Activated CD8-positive, alpha-beta T cell treated with anti-CD3 and anti-CD28 coated beads for 36 hours (primary cell): Measurements from ENCODE around the gene CACNA1C. TPM values are rescaled to one million over a fixed set of nuclear protein-coding genes. Genes with fewer than 3 reads are reported as not detected.

Experiments
- ATAC-seq: fragments of 200-7000 bp; cut with Tn5 transposase; one replicate; pipeline ENCODE4 v1.10.0; 2021; ENCODE audit warnings: mild to moderate bottlenecking, moderate library complexity
- CTCF ChIA-PET: fragments of 350-600 bp; sonication (Branson Sonifier 250); formaldehyde crosslinking; loops from one replicate; lab custom pipeline; 2021; ENCODE audit warnings: antibody characterized with exemption; lab: Charles Lee
- POLR2A ChIA-PET: fragments of 350-600 bp; sonication (Branson Sonifier 250); formaldehyde crosslinking; loops from one replicate; lab custom pipeline; 2021; ENCODE audit warnings: antibody characterized with exemption; lab: Charles Lee
- DNase-seq: peaks from one replicate; pipeline ENCODE4 v3.0.0-alpha.2; 2020
- H3K27ac Mint-ChIP-seq: one replicate; pipeline ENCODE4 v1.8.0; 2021; ENCODE audit warnings: mild to moderate bottlenecking, mixed read lengths
- H3K27me3 Mint-ChIP-seq: one replicate; pipeline ENCODE4 v1.8.0; 2021; ENCODE audit warnings: mixed read lengths
- H3K36me3 Mint-ChIP-seq: one replicate; pipeline ENCODE4 v1.8.0; 2021; ENCODE audit warnings: low read depth, mixed read lengths
- H3K4me1 Mint-ChIP-seq: one replicate; pipeline ENCODE4 v1.8.0; 2021; ENCODE audit warnings: low read depth, mixed read lengths
- H3K4me3 Mint-ChIP-seq: one replicate; pipeline ENCODE4 v1.8.0; 2021; ENCODE audit warnings: mild to moderate bottlenecking, moderate library complexity, mixed read lengths
- H3K9me3 Mint-ChIP-seq: one replicate; pipeline ENCODE4 v1.8.0; 2021; ENCODE audit warnings: mixed read lengths
- CTCF ChIP-seq: fragments of 200-600 bp; IDR thresholded peaks from one replicate; pipeline ENCODE4 v1.8.0; 2022; ENCODE audit warnings: antibody characterized with exemption, mild to moderate bottlenecking
- intact Hi-C: fragments of 100-400 bp; cut with micrococcal nuclease; formaldehyde crosslinking; loops from one replicate; pipeline ENCODE4 v1.10.0; 2022
- total RNA-seq, 2 experiments: library from RNA; stranded (reverse); gene quantifications; one replicate each; pipeline ENCODE4 v1.2.3, GENCODE V29; 2021

The CACNA1C gene
- total RNA-seq, 2 experiments from 2014 or later, result 0.02 to 0.05 TPM

- TF ChIP-seq CTCF, result no peak
- no peak for ATAC-seq
- ChIA-PET CTCF (no interaction called here), POLR2A (no interaction called here)
- Mint-ChIP-seq H3K4me3 (no peak overlapping the region), H3K9me3 (no peaks in the 10 kb centered on the region), H3K4me1 (no peaks in the 10 kb centered on the region), H3K27ac (no peak overlapping the region), H3K27me3 (peaks cover 11% of the 10 kb centered on the region), H3K36me3 (no peaks in the 10 kb centered on the region)
- DNase-seq, result no peak
- intact Hi-C loops, result no loop called here
Measured at GRCh38 chr12:2503762-2504161, 451.0 kb downstream of the CACNA1C start.

GRCh38 chr12:2504577-2504976 lies 451.8 kb downstream of the CACNA1C start:
- Mint-ChIP-seq H3K27me3 (peaks cover 11% of the 10 kb centered on the region), H3K36me3 (no peaks in the 10 kb centered on the region), H3K9me3 (no peaks in the 10 kb centered on the region), H3K27ac (no peak overlapping the region), H3K4me1 (no peaks in the 10 kb centered on the region), H3K4me3 (no peak overlapping the region)
- ChIA-PET CTCF (no interaction called here), POLR2A (no interaction called here)
- intact Hi-C loops, result no loop called here
- ATAC-seq, result no peak
- no peak for TF ChIP-seq CTCF
- no peak for DNase-seq

- peaks cover 3% of the 10 kb centered on the region for H3K27me3 Mint-ChIP-seq
- no peaks in the 10 kb centered on the region for H3K4me1 Mint-ChIP-seq
- TF ChIP-seq CTCF, result no peak
- no peaks in the 10 kb centered on the region for H3K36me3 Mint-ChIP-seq
- no peak for ATAC-seq
- no peak overlapping the region for H3K27ac Mint-ChIP-seq
- ChIA-PET CTCF (no interaction called here), POLR2A (no interaction called here)
- intact Hi-C loops, result no loop called here
- no peak for DNase-seq
- no peak overlapping the region for H3K4me3 Mint-ChIP-seq
- no peaks in the 10 kb centered on the region for H3K9me3 Mint-ChIP-seq
Measured at GRCh38 chr12:2507814-2508213, 455.0 kb downstream of the CACNA1C start.

- Mint-ChIP-seq H3K4me3 (no peak overlapping the region), H3K36me3 (no peaks in the 10 kb centered on the region), H3K27ac (no peak overlapping the region), H3K4me1 (no peaks in the 10 kb centered on the region), H3K9me3 (no peaks in the 10 kb centered on the region), H3K27me3 (no peaks in the 10 kb centered on the region)
- intact Hi-C loops, result no loop called here
- POLR2A ChIA-PET, result no interaction called here
- CTCF ChIA-PET, result no interaction called here
- DNase-seq, result no peak
- no peak for ATAC-seq
- TF ChIP-seq CTCF, result no peak
Measured at GRCh38 chr12:2509137-2509536, 456.4 kb downstream of the CACNA1C start.

- H3K4me1 Mint-ChIP-seq, result no peaks in the 10 kb centered on the region
- no peak overlapping the region for H3K4me3 Mint-ChIP-seq
- H3K36me3 Mint-ChIP-seq, result no peaks in the 10 kb centered on the region
- intact Hi-C loops, result no loop called here
- ATAC-seq, result no peak
- POLR2A ChIA-PET, result no interaction called here
- CTCF ChIA-PET, result no interaction called here
- H3K9me3 Mint-ChIP-seq, result no peaks in the 10 kb centered on the region
- H3K27ac Mint-ChIP-seq, result no peak overlapping the region
- no peak for TF ChIP-seq CTCF
- no peak for DNase-seq
- no peaks in the 10 kb centered on the region for H3K27me3 Mint-ChIP-seq
Measured at GRCh38 chr12:2510045-2510444, 457.3 kb downstream of the CACNA1C start.
